Measurements from ENCODE around the gene PSORS1C2.

PSORS1C2 gene

GRCh38 chr6:31111712-31112111 lies 27.2 kb downstream of the PSORS1C2 start:
- DNase-seq, result no peak

- DNase-seq, result no peak
These were observed 27.9 kb downstream of the PSORS1C2 start for GRCh38 chr6:31110825-31111582.

- DNase-seq, result no peak
These were observed 31.8 kb downstream of the PSORS1C2 start for GRCh38 chr6:31107052-31107451.

- DNase-seq, result no peak
These were observed 35.7 kb downstream of the PSORS1C2 start for GRCh38 chr6:31103136-31103535.

- no peak for DNase-seq
These were observed 40.4 kb downstream of the PSORS1C2 start for GRCh38 chr6:31098449-31098938.

GRCh38 chr6:31096656-31097055 lies 42.2 kb downstream of the PSORS1C2 start:
- no peak for DNase-seq

- no peak for DNase-seq
These were observed 42.7 kb downstream of the PSORS1C2 start for GRCh38 chr6:31096215-31096614.

GRCh38 chr6:31094389-31094881 lies 44.4 kb downstream of the PSORS1C2 start:
- DNase-seq, result no peak

GRCh38 chr6:31092769-31093505 lies 45.9 kb downstream of the PSORS1C2 start:
- no peak for DNase-seq

- no peak for DNase-seq
These were observed 46.6 kb downstream of the PSORS1C2 start for GRCh38 chr6:31092238-31092637.

- no peak for DNase-seq
These were observed 47.2 kb downstream of the PSORS1C2 start for GRCh38 chr6:31091680-31092079.

GRCh38 chr6:31090973-31091364 lies 47.9 kb downstream of the PSORS1C2 start:
- no peak for DNase-seq

GRCh38 chr6:31090275-31090972 lies 48.4 kb downstream of the PSORS1C2 start:
- DNase-seq, result no peak
